GM19035 (cell line): ENCODE measurements around the gene DHRS4L2.

Source experiments
- ATAC-seq: cut with Tn5 transposase; IDR thresholded peaks from one replicate; pipeline ENCODE4 v1.9.1; 2021; ENCODE audit not compliant: unreplicated experiment

The DHRS4L2 gene

GRCh38 chr14:24051789-24052655 is 63.3 kb downstream of the DHRS4L2 start, which contains the start of gene CARMIL3:
TSS of gene CARMIL3 (plus strand) at chr14:24052009. CDS start at chr14:24052154, 145 bp downstream.
- peak; percentile 77 for ATAC-seq

GRCh38 chr14:24052656-24053547 is 64.2 kb downstream of the DHRS4L2 start:
- ATAC-seq = no peak

- no peak for ATAC-seq
These were observed 65.0 kb downstream of the DHRS4L2 start for GRCh38 chr14:24053548-24054323.

- no peak for ATAC-seq
These were observed 65.6 kb downstream of the DHRS4L2 start for GRCh38 chr14:24054324-24054641.

- ATAC-seq = no peak
These were observed 65.9 kb downstream of the DHRS4L2 start for GRCh38 chr14:24054646-24055045.
